ENCODE data around the gene BARX1. TPM values are rescaled to one million over a fixed set of nuclear protein-coding genes. Genes with fewer than 3 reads are reported as not detected.

BARX1 gene
- total and polyA plus RNA-seq, 12 donors = 0.32 TPM; not detected in 11

DNA sequence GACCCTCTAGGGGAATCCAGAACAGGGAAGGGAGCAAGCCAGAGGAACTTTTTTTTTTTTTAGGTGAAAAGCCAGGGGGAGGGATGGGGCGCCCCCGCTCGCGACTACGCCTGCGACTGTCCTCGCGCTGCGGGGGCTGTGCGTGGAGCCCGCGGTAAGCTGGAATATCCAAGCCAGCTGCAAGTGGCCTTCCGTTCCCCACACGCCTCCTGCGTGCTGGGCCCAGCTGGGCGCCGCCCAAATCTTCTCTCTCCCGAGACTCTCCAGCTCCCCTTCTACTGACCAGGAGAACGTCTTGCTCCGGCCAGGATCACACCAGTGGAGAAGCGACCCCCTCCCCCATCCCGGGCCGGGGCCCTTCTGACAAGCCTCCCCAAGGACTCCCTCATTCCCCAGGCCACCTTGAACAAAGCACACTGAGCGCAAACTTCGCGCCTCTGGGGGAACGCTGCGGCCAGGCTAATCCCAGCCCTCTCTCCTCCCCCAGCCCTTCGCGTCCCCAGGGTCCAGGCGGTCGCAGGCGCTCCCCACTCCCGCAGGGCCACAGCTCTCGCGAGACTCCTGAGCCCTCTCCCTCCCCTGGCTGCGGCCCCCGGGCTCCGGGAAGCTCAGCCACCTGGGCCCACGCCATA, 6.6 kb downstream of the BARX1 start:
- TF ChIP-seq POLR2A (IDR thresholded peaks at IDR 0.05) (no peak), CTCF (IDR thresholded peaks at IDR 0.05) (no peak)
- Histone ChIP-seq H3K4me3 (no peak overlapping the region), H3K4me1 (replicated peaks in 1 of 2) (peaks cover 22 to 24% of the 10 kb centered on the region in 2 donors), H3K27ac (no peak overlapping the region), H3K27me3 (peaks cover 89% of the 10 kb centered on the region), H3K36me3 (replicated peaks in 1 of 2) (no peaks in the 10 kb centered on the region), H3K9me3 (replicated peaks in 1 of 3) (no peaks in the 10 kb centered on the region)
- 1 to 6% (median 4%) methylated on average over 22 to 40 of the region's 40 CpGs for WGBS, 4 donors
- no peak for DNase-seq
- intact Hi-C loops (cut with DNase I) = no loop called here

DNA sequence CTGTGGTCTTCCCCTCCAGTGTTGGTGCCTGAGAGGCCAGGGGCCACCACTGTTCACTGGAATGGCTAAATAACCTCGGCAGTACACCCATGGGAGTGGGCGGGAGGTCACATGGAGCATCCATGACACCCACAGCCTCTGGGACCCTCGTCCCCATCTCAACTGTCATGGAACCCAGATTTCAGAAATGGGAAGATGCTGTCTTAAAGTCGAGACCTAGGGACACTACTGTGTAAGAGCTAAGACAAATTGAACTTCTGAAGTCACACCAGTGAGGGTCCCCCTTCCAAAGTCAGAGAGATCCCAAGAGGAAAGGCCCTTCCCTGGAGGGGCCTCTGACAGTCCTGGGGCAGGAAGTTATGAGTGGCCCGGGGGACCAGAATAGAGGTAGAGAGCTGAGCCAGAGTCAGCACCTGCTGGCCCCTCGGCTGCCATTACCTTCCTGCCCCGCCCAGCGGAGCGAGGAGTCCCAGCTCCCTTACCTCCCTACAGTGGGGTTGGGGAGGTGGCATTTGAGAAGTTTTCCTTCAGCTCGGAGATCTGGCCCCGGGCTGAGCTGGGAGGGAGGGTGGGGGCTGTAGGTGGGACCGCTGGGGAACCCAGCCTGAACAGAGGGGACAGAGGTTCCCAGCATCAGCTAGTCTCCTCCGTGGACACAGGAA, 7.6 kb downstream of the BARX1 start:
- no peak for TF ChIP-seq POLR2A (IDR thresholded peaks at IDR 0.05)
- DNase-seq = no peak
- H3K36me3 ChIP-seq (replicated peaks in 1 of 2) = no peaks in the 10 kb centered on the region
- H3K4me1 ChIP-seq (replicated peaks in 1 of 2) = peaks cover 22 to 24% of the 10 kb centered on the region in 2 donors
- H3K9me3 ChIP-seq (replicated peaks in 1 of 3) = no peaks in the 10 kb centered on the region
- H3K27ac ChIP-seq = no peak overlapping the region
- WGBS, 4 donors = 0 to 9% (median 4%) methylated on average over 1 to 13 of the region's 13 CpGs
- intact Hi-C loops (cut with DNase I) = no loop called here
- no peak overlapping the region for H3K4me3 ChIP-seq
- peaks cover 85% of the 10 kb centered on the region for H3K27me3 ChIP-seq

DNA sequence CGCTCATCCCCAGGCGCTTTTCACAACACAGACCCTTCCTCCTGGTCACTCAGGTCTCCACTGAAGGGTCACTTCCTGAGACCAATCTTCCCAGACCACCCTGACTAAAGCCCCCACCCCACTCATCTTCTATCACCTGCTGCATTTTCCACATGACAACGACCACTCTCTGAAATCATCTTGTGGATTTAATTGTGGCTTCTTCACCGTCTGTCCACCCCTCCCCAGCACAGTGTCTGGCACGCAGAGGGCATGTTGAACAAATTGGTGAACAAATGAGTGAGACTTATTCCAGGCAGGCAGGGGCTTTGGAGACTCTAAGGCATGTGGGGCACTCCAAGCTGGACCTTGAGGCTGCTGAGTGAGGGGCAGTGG, 8.8 kb downstream of the BARX1 start:
- DNase-seq = no peak
- Histone ChIP-seq H3K9me3 (replicated peaks in 1 of 3) (no peaks in the 10 kb centered on the region), H3K36me3 (replicated peaks in 1 of 2) (no peaks in the 10 kb centered on the region), H3K4me3 (no peak overlapping the region), H3K27me3 (peaks cover 74% of the 10 kb centered on the region), H3K27ac (no peak overlapping the region), H3K4me1 (replicated peaks in 1 of 2) (peaks cover 13 to 14% of the 10 kb centered on the region in 2 donors)
- TF ChIP-seq POLR2A (IDR thresholded peaks at IDR 0.05) (no peak), CTCF (IDR thresholded peaks at IDR 0.05) (no peak)
- intact Hi-C loops (cut with DNase I) = no loop called here
- WGBS, 4 donors = 4 to 11% (median 9%) methylated on average over 5 of the region's 5 CpGs

GRCh38 chr9:93945400-93946337, 9.5 kb downstream of the BARX1 start:
- Histone ChIP-seq H3K27me3 (peaks cover 70% of the 10 kb centered on the region), H3K4me1 (replicated peaks in 1 of 2) (peaks cover 7 to 8% of the 10 kb centered on the region in 2 donors), H3K27ac (no peak overlapping the region), H3K4me3 (peak overlapping the region in 1 of 4 donors; percentile 42), H3K36me3 (replicated peaks in 1 of 2) (no peaks in the 10 kb centered on the region), H3K9me3 (replicated peaks in 1 of 3) (no peaks in the 10 kb centered on the region)
- intact Hi-C loops (cut with DNase I) = no loop called here
- WGBS, 4 donors = 2 to 3% (median 3%) methylated on average over 48 to 50 of the region's 50 CpGs
- DNase-seq = no peak
- TF ChIP-seq CTCF (IDR thresholded peaks at IDR 0.05) (no peak), POLR2A (IDR thresholded peaks at IDR 0.05) (no peak)
